Measurements from ENCODE around the gene GSTM3.
A peak's percentile ranks its signal among the peaks of the same experiment; 100 is the strongest.

GSTM3 gene

DNA sequence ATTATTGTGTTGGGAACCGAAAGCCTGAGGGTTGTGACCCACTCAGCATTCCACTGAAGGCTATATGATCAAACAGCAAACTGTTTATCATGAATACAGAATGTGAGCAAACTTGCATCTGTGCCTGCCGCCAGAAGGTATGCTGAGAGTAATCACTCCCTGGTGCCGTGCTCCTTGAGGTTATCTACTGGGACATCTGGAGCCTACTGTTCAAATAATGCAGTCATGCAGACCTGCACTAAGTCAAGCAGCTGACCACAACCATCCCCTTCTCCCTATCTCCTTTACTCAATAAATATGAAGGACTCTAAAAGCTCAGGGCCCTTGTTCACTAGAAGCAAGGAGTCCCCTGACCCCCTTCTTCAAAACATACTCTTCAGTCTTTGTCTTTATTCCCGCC is 15.3 kb downstream of the GSTM3 start:
- TF ChIP-seq JUND (IDR thresholded peaks at IDR 0.05; ENCODE audit: low read depth), result peak; percentile 63; the same call in 1 of the 2 replicates

DNA sequence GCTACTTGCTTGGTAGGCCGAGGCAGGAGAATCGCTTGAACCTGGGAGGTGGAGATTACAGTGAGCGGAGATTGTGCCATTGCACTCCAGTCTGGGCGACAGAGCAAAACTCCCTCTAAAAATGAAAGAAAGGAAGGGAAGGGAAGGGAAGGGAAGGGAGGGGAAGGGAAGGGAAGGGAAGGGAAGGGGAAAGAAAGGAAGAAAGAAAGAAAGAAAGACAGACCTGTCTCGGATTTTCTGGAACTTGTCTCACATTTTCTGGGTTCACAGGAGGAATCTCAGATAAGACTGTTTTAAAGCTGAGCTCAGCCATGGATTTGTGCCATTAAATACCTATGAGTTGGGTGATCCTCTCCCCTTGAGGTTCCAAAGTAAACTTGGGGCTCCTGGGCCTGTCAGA is 15.9 kb downstream of the GSTM3 start:
- in situ Hi-C loops (cut with HindIII; ENCODE audit: low pct_unique_long_range_greater_than_20kb, low sequenced_read_pairs), result no loop called here
- TF ChIP-seq JUND (IDR thresholded peaks at IDR 0.05; ENCODE audit: low read depth), result no peak
- DNase-seq (ENCODE audit: low read depth in 1 of 2, low spot score in 1 of 2), result no peak

More for the DNA sequence above, 15.3 kb downstream of the GSTM3 start:
- in situ Hi-C loops (cut with HindIII; ENCODE audit: low pct_unique_long_range_greater_than_20kb, low sequenced_read_pairs), result no loop called here
- DNase-seq (ENCODE audit: low read depth in 1 of 2, low spot score in 1 of 2), result peak in 1 of 2 experiments; percentile 89

DNA sequence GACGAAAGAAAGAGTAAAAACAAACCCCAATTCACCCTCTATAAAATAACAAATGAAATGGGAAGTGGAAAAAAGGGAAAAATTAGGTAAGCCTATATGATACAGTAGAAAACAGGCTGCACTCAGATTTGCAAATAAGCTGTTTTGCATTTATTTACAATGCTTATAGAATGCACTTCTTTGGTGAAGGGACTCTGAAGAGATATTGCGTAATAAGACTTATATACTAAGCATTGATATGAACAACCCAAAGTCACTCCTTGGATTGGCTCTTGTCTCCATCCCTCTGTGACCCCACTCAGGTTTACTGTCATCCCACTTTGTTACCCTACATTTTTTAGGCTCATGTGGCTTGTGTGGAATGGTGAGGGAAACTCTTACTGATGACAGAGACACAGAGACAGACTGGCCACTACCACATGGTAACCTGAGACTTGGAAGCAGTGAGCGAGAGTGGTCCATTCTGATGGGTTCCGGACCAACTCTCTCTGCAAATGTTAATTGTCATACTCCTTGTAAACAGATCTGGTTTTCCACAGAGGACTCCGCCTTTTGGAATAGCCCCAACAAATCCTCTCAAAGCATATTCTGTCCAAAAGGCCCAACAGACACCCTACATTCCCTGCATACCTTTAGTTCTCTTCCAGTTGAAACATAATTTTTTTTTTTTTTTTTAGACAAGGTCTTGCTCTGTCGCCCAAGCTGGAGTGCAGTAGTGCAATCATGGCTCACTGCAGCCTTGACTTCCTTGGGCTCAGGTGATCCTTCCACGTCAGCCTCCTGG is 17.7 kb downstream of the GSTM3 start:
- no peak for TF ChIP-seq JUND (IDR thresholded peaks at IDR 0.05; ENCODE audit: low read depth)
- DNase-seq (ENCODE audit: low read depth in 1 of 2, low spot score in 1 of 2), result peak in 1 of 2 experiments; percentile 31
- in situ Hi-C loops (cut with HindIII; ENCODE audit: low pct_unique_long_range_greater_than_20kb, low sequenced_read_pairs), result no loop called here

DNA sequence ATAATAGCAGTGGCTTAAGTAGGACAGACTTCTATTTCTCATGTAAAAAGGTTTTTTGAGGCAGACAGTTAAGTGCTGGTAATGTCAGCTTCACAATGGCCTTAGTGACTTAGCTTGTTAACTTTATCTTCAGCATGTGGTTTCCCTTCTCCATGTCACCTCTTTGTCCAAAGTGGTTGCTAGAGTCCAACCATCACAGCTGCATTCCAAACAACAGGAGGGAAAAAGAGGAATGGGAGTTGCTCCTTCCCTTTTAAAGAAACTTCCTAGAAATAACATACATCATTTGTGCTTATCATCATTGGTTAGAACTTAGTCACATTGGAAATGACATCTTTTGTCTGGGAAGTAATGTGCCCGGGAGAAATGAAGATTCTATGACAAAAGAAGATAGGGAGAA is 18.9 kb downstream of the GSTM3 start:
- TF ChIP-seq JUND (IDR thresholded peaks at IDR 0.05; ENCODE audit: low read depth), result no peak
- in situ Hi-C loops (cut with HindIII; ENCODE audit: low pct_unique_long_range_greater_than_20kb, low sequenced_read_pairs), result no loop called here
- DNase-seq (ENCODE audit: low read depth in 1 of 2, low spot score in 1 of 2), result no peak

DNA sequence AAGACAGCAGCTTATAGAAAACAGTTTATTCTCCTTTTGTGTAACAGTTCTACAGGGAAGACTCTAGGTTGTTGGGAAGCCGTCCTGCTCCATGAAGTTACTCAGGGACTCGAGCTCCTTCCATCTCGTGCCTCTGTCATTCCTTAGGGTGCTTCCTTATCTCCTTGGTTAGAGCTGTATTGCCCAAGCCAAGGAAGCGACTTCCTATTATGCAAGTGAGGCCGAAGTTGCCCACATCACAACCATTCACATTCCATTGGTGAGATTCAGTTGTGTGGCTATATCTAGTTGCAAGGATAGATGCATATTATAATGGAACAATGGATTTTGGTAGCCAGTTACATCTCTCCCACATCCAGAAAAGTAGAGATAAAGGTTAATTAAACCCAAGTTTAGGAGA is 19.8 kb downstream of the GSTM3 start:
- no peak for TF ChIP-seq JUND (IDR thresholded peaks at IDR 0.05; ENCODE audit: low read depth)
- in situ Hi-C loops (cut with HindIII; ENCODE audit: low pct_unique_long_range_greater_than_20kb, low sequenced_read_pairs), result no loop called here
- no peak for DNase-seq (ENCODE audit: low read depth in 1 of 2, low spot score in 1 of 2)

DNA sequence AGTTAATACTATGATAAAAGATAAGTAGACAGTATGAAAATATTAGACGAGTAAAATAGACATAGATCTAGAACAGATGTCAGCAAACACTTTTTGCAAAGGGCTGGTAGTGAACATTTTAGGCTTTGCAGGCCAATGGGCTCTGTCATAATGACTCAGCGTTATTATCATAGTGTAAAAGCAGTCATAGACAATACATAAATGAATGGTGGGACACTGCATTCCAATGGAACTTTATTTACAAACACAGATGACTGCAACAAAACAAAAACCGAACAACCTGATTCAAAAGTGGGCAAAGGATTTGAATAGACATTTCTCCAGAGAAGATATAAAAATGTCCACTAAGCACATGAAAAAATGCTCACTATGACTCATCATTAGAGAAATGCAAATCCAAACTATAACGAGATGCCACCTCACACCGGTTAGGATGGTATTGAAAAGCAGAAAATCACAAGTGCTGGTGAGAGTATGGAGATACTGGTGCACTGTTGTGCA is 21.5 kb downstream of the GSTM3 start:
- in situ Hi-C loops (cut with HindIII; ENCODE audit: low pct_unique_long_range_greater_than_20kb, low sequenced_read_pairs), result no loop called here
- no peak for TF ChIP-seq JUND (IDR thresholded peaks at IDR 0.05; ENCODE audit: low read depth)
- DNase-seq (ENCODE audit: low read depth in 1 of 2, low spot score in 1 of 2), result no peak

DNA sequence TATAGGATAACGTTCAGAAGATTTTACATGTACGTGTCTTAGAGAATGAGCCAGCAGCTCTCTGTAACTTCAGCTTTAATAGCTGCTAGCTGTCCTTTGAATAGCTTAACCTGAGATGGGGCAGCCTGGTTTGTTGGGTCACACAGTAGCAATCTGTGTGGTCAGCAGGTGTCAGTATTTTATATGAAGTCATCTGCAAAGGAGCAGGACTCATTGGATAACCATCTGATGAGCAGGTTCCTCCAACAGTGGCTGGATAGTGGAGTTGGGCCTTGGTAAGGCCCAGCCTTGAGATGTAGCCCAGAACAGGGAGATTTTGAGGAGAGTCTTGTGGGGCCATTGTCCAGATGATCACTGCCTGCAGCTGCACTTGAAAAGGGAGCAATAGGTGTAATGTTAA is 22.3 kb downstream of the GSTM3 start:
- peak in 1 of 2 experiments; percentile 82 for DNase-seq (ENCODE audit: low read depth in 1 of 2, low spot score in 1 of 2)
- TF ChIP-seq JUND (IDR thresholded peaks at IDR 0.05; ENCODE audit: low read depth), result no peak
- in situ Hi-C loops (cut with HindIII; ENCODE audit: low pct_unique_long_range_greater_than_20kb, low sequenced_read_pairs), result no loop called here

DNA sequence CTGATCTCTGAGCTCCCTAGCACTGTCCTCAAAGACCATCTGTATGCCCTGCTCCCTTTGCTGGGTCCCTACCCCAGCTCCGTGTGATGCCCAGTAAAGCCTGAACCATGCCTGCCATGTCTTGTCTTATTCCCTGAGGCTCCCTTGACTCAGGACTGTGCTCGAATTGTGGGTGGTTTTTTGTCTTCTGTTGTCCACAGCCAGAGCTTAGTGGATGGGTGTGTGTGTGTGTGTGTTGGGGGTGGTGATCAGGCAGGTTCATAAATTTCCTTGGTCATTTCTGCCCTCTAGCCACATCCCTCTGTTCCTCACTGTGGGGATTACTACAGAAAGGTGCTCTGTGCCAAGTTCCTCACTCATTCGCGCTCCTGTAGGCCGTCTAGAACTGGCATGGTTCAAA is 23.1 kb downstream of the GSTM3 start:
- DNase-seq (ENCODE audit: low read depth in 1 of 2, low spot score in 1 of 2), result peak in 1 of 2 experiments; percentile 64
- in situ Hi-C loops (cut with HindIII; ENCODE audit: low pct_unique_long_range_greater_than_20kb, low sequenced_read_pairs), result no loop called here

DNA sequence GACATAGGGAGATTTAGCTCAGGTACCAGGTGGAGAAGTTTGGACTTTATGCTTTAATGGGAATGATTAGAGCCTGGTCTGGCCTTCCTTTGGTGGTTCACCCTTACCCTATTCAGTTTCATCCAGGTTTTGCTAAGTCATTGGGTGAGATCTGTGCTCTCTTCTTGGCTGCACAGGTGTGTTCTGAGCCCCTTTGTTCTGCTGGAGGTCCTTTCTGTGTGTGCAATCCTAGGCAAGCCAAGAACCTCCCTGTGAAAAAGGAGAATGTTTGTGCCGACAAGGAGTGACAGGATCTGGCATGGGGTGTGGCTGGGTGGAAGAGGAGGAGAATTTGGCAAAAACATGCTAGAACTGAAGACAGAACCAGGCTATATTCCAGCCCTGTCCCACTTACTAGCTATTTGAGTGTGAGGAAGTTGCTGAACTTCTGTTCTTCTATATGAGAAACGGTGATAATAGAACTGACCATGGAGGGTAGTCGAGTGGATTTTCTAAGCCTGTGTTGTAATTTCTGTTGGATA is 24.2 kb downstream of the GSTM3 start:
- in situ Hi-C loops (cut with HindIII; ENCODE audit: low pct_unique_long_range_greater_than_20kb, low sequenced_read_pairs), result no loop called here

More for the DNA sequence above, 23.1 kb downstream of the GSTM3 start:
- TF ChIP-seq JUND (IDR thresholded peaks at IDR 0.05; ENCODE audit: low read depth), result no peak

DNA sequence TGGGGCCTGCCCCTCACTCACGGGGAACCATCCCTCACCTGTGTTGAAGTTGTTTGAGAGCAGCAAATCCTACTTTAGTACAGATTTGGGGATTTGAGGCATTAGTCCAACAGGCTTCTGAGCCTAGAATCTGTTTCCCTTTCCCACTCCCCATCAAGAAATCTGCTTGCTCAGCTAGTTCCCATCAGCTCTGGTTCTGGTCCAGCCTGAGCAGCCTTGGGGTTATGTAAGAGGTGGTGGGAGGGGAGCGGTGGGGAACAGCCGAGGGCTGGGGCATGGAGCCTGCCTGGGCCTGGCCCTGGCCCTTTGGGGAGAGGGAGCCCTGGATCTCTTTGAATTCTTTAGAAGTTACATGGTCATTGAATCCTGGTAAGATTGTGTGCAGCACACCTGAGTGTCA is 24.7 kb downstream of the GSTM3 start:
- DNase-seq (ENCODE audit: low read depth in 1 of 2, low spot score in 1 of 2), result no peak

More for the DNA sequence above, 24.2 kb downstream of the GSTM3 start:
- no peak for TF ChIP-seq JUND (IDR thresholded peaks at IDR 0.05; ENCODE audit: low read depth)
- no peak for DNase-seq (ENCODE audit: low read depth in 1 of 2, low spot score in 1 of 2)

DNA sequence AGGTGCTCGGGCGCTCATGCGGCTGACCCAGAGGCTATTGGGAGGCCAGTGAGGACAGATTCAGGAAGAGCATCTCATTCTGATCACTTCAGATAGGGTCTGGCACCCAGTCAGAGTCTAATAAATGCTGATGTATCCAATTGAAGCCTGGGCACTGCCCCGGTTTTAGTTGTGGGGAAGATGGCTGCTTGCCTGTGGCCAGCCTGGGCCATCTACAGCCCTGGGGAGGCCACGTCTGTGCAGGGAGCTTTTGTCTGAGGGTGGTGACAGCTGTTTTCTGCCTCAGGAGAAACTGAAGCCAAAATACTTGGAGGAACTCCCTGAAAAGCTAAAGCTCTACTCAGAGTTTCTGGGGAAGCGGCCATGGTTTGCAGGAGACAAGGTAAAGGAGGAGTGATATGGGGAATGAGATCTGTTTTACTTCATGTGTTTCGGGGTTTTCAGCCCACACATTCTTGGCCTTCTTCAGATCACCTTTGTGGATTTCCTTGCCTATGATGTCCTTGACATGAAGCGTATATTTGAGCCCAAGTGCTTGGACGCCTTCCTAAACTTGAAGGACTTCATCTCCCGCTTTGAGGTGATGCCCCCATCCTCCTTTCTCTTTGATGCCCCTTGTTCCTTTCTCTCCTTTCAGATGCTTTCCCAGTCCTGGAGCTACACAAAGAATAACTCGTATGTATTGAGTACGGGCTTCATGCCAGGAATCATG is 26.0 kb downstream of the GSTM3 start:
- in situ Hi-C loops (cut with HindIII; ENCODE audit: low pct_unique_long_range_greater_than_20kb, low sequenced_read_pairs), result no loop called here
- no peak for TF ChIP-seq JUND (IDR thresholded peaks at IDR 0.05; ENCODE audit: low read depth)
- no peak for DNase-seq (ENCODE audit: low read depth in 1 of 2, low spot score in 1 of 2)

More for the DNA sequence above, 24.7 kb downstream of the GSTM3 start:
- no peak for TF ChIP-seq JUND (IDR thresholded peaks at IDR 0.05; ENCODE audit: low read depth)
- in situ Hi-C loops (cut with HindIII; ENCODE audit: low pct_unique_long_range_greater_than_20kb, low sequenced_read_pairs), result no loop called here

DNA sequence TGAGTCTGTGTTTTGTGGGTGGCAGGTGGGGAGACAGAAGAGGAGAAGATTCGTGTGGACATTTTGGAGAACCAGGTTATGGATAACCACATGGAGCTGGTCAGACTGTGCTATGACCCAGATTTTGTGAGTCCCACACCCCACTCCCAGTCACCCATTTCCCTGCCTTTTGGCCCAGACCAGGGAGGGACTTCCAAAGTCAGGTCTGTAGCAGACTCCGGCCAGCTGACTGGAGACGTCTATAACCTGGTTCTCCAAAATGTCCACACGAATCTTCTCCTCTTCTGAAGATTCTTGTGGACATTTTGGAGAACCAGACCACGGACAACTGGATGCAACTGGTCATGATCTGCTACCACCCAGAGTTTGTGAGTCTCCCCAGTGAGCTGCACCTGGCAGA is 27.2 kb downstream of the GSTM3 start:
- no peak for TF ChIP-seq JUND (IDR thresholded peaks at IDR 0.05; ENCODE audit: low read depth)
- DNase-seq (ENCODE audit: low read depth in 1 of 2, low spot score in 1 of 2), result no peak
- in situ Hi-C loops (cut with HindIII; ENCODE audit: low pct_unique_long_range_greater_than_20kb, low sequenced_read_pairs), result no loop called here

Data from T47D (cell line).